K562 (cell line): Measurements from ENCODE around the gene ETDC. TPM values are rescaled to one million over a fixed set of nuclear protein-coding genes. Genes with fewer than 3 reads are reported as not detected.

ENCODE experiments used
- ATAC-seq: fragments of 200-7000 bp; cut with Tn5 transposase; 3 replicates; pipeline ENCODE4 v1.9.1; 2020; ENCODE audit warnings: moderate library complexity
- BruUV-seq: library from RNA; stranded (reverse); fragments of 400-500 nt; replicated peaks from 2 replicates; lab custom pipeline; 2021; lab: Mats Ljungman, UMichigan
- CTCF ChIA-PET: fragments of 300-600 bp; formaldehyde crosslinking; extraction: SDS; loops from one replicate; lab custom pipeline; 2021; ENCODE audit warnings: low intra/inter-chr PET ratio; lab: Yijun Ruan, JAX
- POLR2A ChIA-PET: fragments of 300-600, 350-650 bp; sonication (Branson Sonifier 250); formaldehyde crosslinking; extraction: SDS; loops from one replicate; lab custom pipeline; 2021; ENCODE audit warnings: antibody characterized with exemption, inconsistent platforms; lab: Yijun Ruan, JAX
- DNase-seq, 4 experiments: peaks; one replicate each; pipeline versions ENCODE4 v3.0.0 to v3.0.0-alpha.2; 2011 to 2018; ENCODE audit warnings: low spot score in 3 of 4, mixed read lengths in 3 of 4; ENCODE audit errors: extremely low read depth in 1 of 4
- FAIRE-seq: peaks from 2 replicates; lab custom pipeline; 2011; peaks lifted over from hg19 to GRCh38; lab: Jason Lieb, UNC
- H2AFZ ChIP-seq: 2 replicates; pipeline ENCODE4 v1.6.0; 2011; ENCODE audit warnings: low read depth, low read length, control low read depth, inconsistent platforms
- H3K27ac ChIP-seq: fragments of 200-600 bp; 3 replicates; pipeline ENCODE4 v1.8.0; 2011; ENCODE audit warnings: low read depth, mild to moderate bottlenecking, control low read depth, inconsistent platforms, low read length, moderate library complexity, mixed read lengths; ENCODE audit errors: extremely low read depth
- H3K27me3 ChIP-seq, 2 experiments: fragments of 300-600 bp in 1 of 2; 2 replicates in 1 of 2; 3 replicates in 1 of 2; pipeline versions ENCODE4 v1.6.0 to v1.8.0; 2011; ENCODE audit warnings: inconsistent platforms in 2 of 2, low read length in 2 of 2, mild to moderate bottlenecking in 1 of 2, mixed read lengths in 1 of 2, moderate library complexity in 1 of 2; ENCODE audit not compliant: control insufficient read depth in 2 of 2, insufficient read depth in 2 of 2
- H3K36me3 ChIP-seq: fragments of 300-600 bp; 3 replicates; pipeline ENCODE4 v1.8.0; 2011; ENCODE audit warnings: mild to moderate bottlenecking, low read length, inconsistent platforms; ENCODE audit not compliant: control insufficient read depth, insufficient read depth
- H3K4me1 ChIP-seq, 2 experiments: fragments of 200-600 bp in 1 of 2; replicated peaks in 1 of 2; 2 replicates in 1 of 2; 3 replicates in 1 of 2; pipeline versions ENCODE4 v1.5.1 to v1.8.0; 2011; ENCODE audit warnings: inconsistent platforms in 2 of 2, low read length in 2 of 2, mild to moderate bottlenecking in 1 of 2, mixed read lengths in 1 of 2, moderate library complexity in 1 of 2; ENCODE audit not compliant: control insufficient read depth in 2 of 2, insufficient read depth in 2 of 2
- H3K4me2 ChIP-seq: 2 replicates; pipeline ENCODE4 v1.6.1; 2011; ENCODE audit warnings: low read length, control low read depth, inconsistent platforms, mixed read lengths; ENCODE audit not compliant: insufficient read depth
- H3K4me3 ChIP-seq: fragments of 200-600 bp; sonication (generic), shearing (Covaris generic); 2 replicates; pipeline ENCODE4 v1.5.1; 2016; ENCODE audit warnings: control low read depth, inconsistent platforms
- H3K79me2 ChIP-seq: fragments of 200-600 bp; 3 replicates; pipeline ENCODE4 v1.8.0; 2011; ENCODE audit warnings: low read length, inconsistent platforms; ENCODE audit not compliant: control insufficient read depth, insufficient read depth
- H3K9ac ChIP-seq, 2 experiments: 2 replicates each; pipeline versions ENCODE4 v1.6.0 to v1.6.1; 2011; ENCODE audit warnings: low read depth in 2 of 2, low read length in 2 of 2, control low read depth in 1 of 2, inconsistent platforms in 1 of 2, mild to moderate bottlenecking in 1 of 2, mixed read lengths in 1 of 2; ENCODE audit not compliant: insufficient read depth in 1 of 2
- H3K9me1 ChIP-seq: one replicate; pipeline ENCODE4 v1.6.0; 2011; ENCODE audit warnings: inconsistent platforms, mild to moderate bottlenecking, low read length, moderate library complexity; ENCODE audit not compliant: control insufficient read depth, insufficient read depth
- H3K9me3 ChIP-seq: replicated peaks from 2 replicates; pipeline ENCODE4 v1.5.1; 2011; ENCODE audit warnings: low read depth, low read length, inconsistent platforms; ENCODE audit not compliant: control insufficient read depth, insufficient read depth
- H4K20me1 ChIP-seq: replicated peaks from 2 replicates; pipeline ENCODE4 v1.6.1; 2011; ENCODE audit warnings: low read length, inconsistent platforms, mixed read lengths; ENCODE audit not compliant: control insufficient read depth, insufficient read depth
- BRCA1 ChIP-seq, 2 experiments: fragments of 450-650 bp in 1 of 2; sonication (generic) in 1 of 2; formaldehyde crosslinking in 1 of 2; IDR thresholded peaks; 2 replicates each; pipeline versions ENCODE4 v1.5.0 to v1.6.1; 2017 to 2020; ENCODE audit warnings: mild to moderate bottlenecking in 1 of 2, missing genetic modification reagents in 1 of 2
- CBFB ChIP-seq: sonication (generic); formaldehyde crosslinking; IDR thresholded peaks from 2 replicates; pipeline ENCODE4 v1.4.0; 2020; ENCODE audit warnings: mild to moderate bottlenecking, missing genetic modification reagents
- KHSRP ChIP-seq: fragments of 450-650 bp; IDR thresholded peaks from 2 replicates; pipeline ENCODE4 v1.6.1; 2017
- MTA1 ChIP-seq: fragments of 450-650 bp; IDR thresholded peaks from 2 replicates; pipeline ENCODE4 v1.6.1; 2017; ENCODE audit warnings: borderline replicate concordance
- MTA2 ChIP-seq: fragments of 450-650 bp; IDR thresholded peaks from 2 replicates; pipeline ENCODE4 v1.6.1; 2016; ENCODE audit warnings: low read depth
- PHF8 ChIP-seq: fragments of 200-600 bp; sonication (generic); IDR thresholded peaks from 2 replicates; pipeline ENCODE4 v1.6.1; 2012; ENCODE audit warnings: mixed run types, mild to moderate bottlenecking, inconsistent platforms, low read length, moderate library complexity, borderline replicate concordance
- SMAD3 ChIP-seq: fragments of 450-650 bp; formaldehyde crosslinking; conservative IDR thresholded peaks from 2 replicates; pipeline ENCODE4 v1.4.0; 2020; ENCODE audit warnings: mild to moderate bottlenecking
- TCF7L2 ChIP-seq: fragments of 150-350 bp; IDR thresholded peaks from 2 replicates; pipeline ENCODE4 v1.6.1; 2016; ENCODE audit warnings: low read depth, mild to moderate bottlenecking, low read length, moderate library complexity
- TFAM ChIP-seq: fragments of 250-450 bp; sonication (Bioruptor Pico); conservative IDR thresholded peaks from 2 replicates; pipeline ENCODE4 v1.5.0; 2021; ENCODE audit warnings: mild to moderate bottlenecking, moderate library complexity
- ZNF282 ChIP-seq: sonication (generic); formaldehyde crosslinking; IDR thresholded peaks from 2 replicates; pipeline ENCODE4 v1.8.1; 2023; ENCODE audit warnings: missing genetic modification reagents
- ZNF780A ChIP-seq: fragments of 250-450 bp; sonication (Bioruptor Pico); IDR thresholded peaks from 2 replicates; pipeline ENCODE4 v1.5.0; 2021; ENCODE audit warnings: mild to moderate bottlenecking
- in situ Hi-C: fragments of 300-500 bp; cut with MboI; formaldehyde crosslinking; loops from 4 replicates; pipeline ENCODE4 v1.15.0; 2018; ENCODE audit warnings: inconsistent platforms, mixed read lengths
- intact Hi-C: fragments of 100-400 bp; cut with micrococcal nuclease; formaldehyde crosslinking; loops from 2 replicates; pipeline ENCODE4 v1.14.2; 2022
- polyA plus RNA-seq, 8 experiments: library from polyadenylated mRNA; depleted of rRNA in 4 of 8; stranded (reverse) in 5 of 8; unstranded in 3 of 8; fragments of >200 nt; fragmentation: Nextera tagmentation in 2 of 8; fragmentation: Illumina TruSeq in 1 of 8; extraction: Ambion mirVana in 2 of 8; extraction: Trizol in 1 of 8; gene quantifications; 2 replicates each; pipeline versions ENCODE4 v1.2.1 to v1.2.3, GENCODE V29; 2011 to 2014; ENCODE audit warnings: inconsistent platforms in 1 of 8, missing spikeins in 1 of 8
- total RNA-seq, 7 experiments: library from RNA; depleted of rRNA in 6 of 7; stranded (reverse); fragments of >200 nt in 6 of 7; fragmentation: Illumina TruSeq in 2 of 7; extraction: Trizol in 2 of 7; gene quantifications; 2 replicates each; pipeline versions ENCODE4 v1.2.1 to v1.2.3, GENCODE V29; 2011 to 2021; ENCODE audit warnings: low replicate concordance in 1 of 7
- TF ChIP-seq, protein P1 (sequence below), 2 experiments: fragments of 250-450 bp in 1 of 2; fragments of 450-650 bp in 1 of 2; sonication (Bioruptor Pico) in 1 of 2; IDR thresholded peaks; 2 replicates each; pipeline versions ENCODE4 v1.6.1 to v1.8.0; 2016 to 2021; ENCODE audit warnings: mild to moderate bottlenecking in 2 of 2, moderate library complexity in 2 of 2, missing compliant biosample characterization in 1 of 2, missing genetic modification characterization in 1 of 2
- TF ChIP-seq, protein P2 (sequence below): fragments of 450-650 bp; formaldehyde crosslinking; IDR thresholded peaks from 2 replicates; pipeline ENCODE4 v1.4.0; 2020; ENCODE audit warnings: mild to moderate bottlenecking, moderate library complexity

ETDC gene
- total and polyA plus RNA-seq, 9 of the 15 experiments (the other 6 are each of a cell fraction or from before 2014, with no cell fraction given), result not detected

DNA sequence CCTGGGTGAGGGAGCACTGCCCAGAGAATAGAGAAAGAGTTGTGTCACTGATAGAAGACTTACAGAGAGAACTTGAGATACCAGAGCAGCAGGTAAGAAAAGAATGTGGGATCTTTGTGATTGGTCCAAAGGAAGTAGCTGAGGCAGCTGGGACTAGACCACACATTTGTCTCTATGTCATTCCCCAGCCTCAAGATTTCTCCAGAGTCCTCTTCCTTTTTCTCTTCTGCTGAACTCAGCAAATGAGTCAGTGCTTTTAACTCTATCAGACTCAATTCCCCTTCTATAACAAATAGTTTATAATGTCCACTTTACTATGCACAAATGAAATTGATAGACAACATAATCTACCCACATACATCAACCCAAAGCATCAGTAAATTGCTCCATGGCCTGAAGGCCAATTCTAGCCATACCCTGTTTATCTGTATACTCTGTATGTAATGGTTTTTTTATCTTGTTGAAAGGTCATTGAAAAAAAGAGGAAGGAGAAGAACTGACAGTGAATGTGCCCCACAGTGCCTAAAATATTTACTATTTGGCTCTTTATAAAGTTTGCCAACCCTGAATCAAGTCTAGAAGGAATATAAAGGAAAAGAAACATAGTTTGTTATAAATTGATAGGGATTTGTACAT lies 38.2 kb downstream of the ETDC start:
- no peaks in the 10 kb centered on the region for H3K9me1 ChIP-seq
- intact Hi-C loops, result no loop called here
- no peak overlapping the region for H3K4me2 ChIP-seq
- no peak overlapping the region; the same call in 2 of the 3 replicates for H3K27ac ChIP-seq
- H3K27me3 ChIP-seq, result no peaks in the 10 kb centered on the region
- POLR2A ChIA-PET, result no interaction called here
- H4K20me1 ChIP-seq, result no peaks in the 10 kb centered on the region
- ATAC-seq, result no peak
- CTCF ChIA-PET, result no interaction called here
- no TSS peak for BruUV-seq
- no peak overlapping the region for H3K4me3 ChIP-seq
- no peak overlapping the region for H2AFZ ChIP-seq
- in situ Hi-C loops, result no loop called here
- peaks cover 12 to 19% of the 10 kb centered on the region in 2 experiments for H3K4me1 ChIP-seq
- H3K9ac ChIP-seq, result no peak overlapping the region
- H3K79me2 ChIP-seq, result peaks cover 20% of the 10 kb centered on the region
- H3K9me3 ChIP-seq, result no peaks in the 10 kb centered on the region
- peaks cover 21% of the 10 kb centered on the region; the same call in 1 of the 3 replicates for H3K36me3 ChIP-seq
- no peak for DNase-seq
- no peak for FAIRE-seq
- TF ChIP-seq, protein P1, sequence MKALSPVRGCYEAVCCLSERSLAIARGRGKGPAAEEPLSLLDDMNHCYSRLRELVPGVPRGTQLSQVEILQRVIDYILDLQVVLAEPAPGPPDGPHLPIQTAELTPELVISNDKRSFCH (CRISPR knock-in tag; IDR thresholded peaks at IDR 0.05), result no peak
- TF ChIP-seq, protein P1 (tag; IDR thresholded peaks at IDR 0.05), result 0 out of 2 replicates have a peak, but pooled peaks have one; percentile 72
- no peak for TF ChIP-seq KHSRP

DNA sequence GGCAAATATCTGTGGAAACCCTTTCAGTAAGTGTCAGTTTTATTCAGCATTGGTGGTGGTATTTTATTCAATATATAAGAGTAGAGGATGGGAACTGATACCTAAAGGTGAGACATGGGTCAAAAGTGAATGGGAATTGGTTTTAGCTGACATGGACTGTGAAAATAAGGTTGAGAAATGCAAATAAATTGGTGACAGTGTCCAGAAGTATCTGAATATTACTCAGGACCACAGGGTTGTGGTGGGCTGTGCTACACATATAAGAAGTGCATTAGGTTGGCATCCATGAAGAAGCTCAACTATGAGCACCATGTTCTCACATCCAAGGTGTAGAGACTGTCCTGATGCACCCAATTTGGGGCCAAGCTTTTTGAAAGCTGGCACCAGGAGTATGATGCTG lies 45.0 kb downstream of the ETDC start:
- POLR2A ChIA-PET, result interaction anchor here (1.1 kb wide), 1 partner anchor 10 kb away, joined by 3 read pairs; no protein-coding TSS in a partner anchor
- no peak for TF ChIP-seq ZNF780A (CRISPR knock-in tag)
- no peak for TF ChIP-seq MTA1
- no peak for TF ChIP-seq CBFB (CRISPR knock-in tag)
- TF ChIP-seq PHF8, result no peak
- TF ChIP-seq SMAD3 (CRISPR knock-in tag), result no peak
- TF ChIP-seq TFAM (CRISPR knock-in tag), result no peak
- no peak for TF ChIP-seq ZNF282
- no peak for TF ChIP-seq TCF7L2
- TF ChIP-seq, protein P2, sequence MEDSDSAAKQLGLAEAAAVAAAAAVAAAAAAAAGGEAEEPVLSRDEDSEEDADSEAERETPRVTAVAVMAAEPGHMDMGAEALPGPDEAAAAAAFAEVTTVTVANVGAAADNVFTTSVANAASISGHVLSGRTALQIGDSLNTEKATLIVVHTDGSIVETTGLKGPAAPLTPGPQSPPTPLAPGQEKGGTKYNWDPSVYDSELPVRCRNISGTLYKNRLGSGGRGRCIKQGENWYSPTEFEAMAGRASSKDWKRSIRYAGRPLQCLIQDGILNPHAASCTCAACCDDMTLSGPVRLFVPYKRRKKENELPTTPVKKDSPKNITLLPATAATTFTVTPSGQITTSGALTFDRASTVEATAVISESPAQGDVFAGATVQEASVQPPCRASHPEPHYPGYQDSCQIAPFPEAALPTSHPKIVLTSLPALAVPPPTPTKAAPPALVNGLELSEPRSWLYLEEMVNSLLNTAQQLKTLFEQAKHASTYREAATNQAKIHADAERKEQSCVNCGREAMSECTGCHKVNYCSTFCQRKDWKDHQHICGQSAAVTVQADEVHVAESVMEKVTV (CRISPR knock-in tag), result no peak
- TF ChIP-seq BRCA1 (IDR thresholded peaks at IDR 0.05), result no peak
- TF ChIP-seq BRCA1 (CRISPR knock-in tag; IDR thresholded peaks at IDR 0.05), result no peak
- TF ChIP-seq MTA2, result no peak

More for the DNA sequence above, 45.0 kb downstream of the ETDC start:
- Histone ChIP-seq H3K9me3 (no peaks in the 10 kb centered on the region), H3K36me3 (peaks cover 14% of the 10 kb centered on the region; the same call in 1 of the 3 replicates), H3K79me2 (no peaks in the 10 kb centered on the region), H3K4me2 (no peak overlapping the region), H4K20me1 (no peaks in the 10 kb centered on the region), H3K4me1 (no peaks in the 10 kb centered on the region), H3K9me1 (no peaks in the 10 kb centered on the region), H3K9ac (no peak overlapping the region), H2AFZ (no peak overlapping the region), H3K27ac (no peak overlapping the region), H3K27me3 (no peaks in the 10 kb centered on the region), H3K4me3 (no peak overlapping the region)
- ATAC-seq (no peak), FAIRE-seq (no peak), DNase-seq (no peak)
- intact Hi-C loops (no loop called here), in situ Hi-C loops (no loop called here)
- no TSS peak for BruUV-seq
- CTCF ChIA-PET, result no interaction called here
